ENCODE data around the gene IGF1. TPM values are rescaled to one million over a fixed set of nuclear protein-coding genes. Genes with fewer than 3 reads are reported as not detected.

The IGF1 gene
- total RNA-seq, 1 donor from 2014 or later, result 0.06 TPM

DNA sequence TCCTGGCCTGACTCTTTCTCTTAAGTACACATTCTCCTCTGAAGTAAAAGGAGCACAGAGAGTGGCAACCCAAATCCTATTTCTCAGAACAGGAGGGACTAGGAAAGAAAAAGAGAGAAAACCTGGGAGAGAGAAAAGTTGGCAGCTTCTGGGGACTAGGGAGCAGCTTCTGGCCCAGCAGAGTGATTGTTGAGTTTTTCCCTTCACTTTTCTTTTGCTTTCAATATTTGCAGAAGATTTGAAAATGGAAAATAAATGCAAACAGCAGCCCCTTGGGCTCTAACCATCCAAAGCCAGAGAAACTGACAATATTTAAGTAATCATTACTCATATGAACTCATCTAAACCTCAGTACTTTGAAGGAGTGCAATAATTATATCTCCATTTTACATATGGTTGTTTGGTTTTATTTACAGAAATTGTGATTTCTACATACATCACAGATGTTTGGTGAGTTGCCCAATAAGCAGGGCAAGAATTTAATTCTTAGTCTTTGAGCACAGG lies 28.8 kb upstream of the IGF1 start:
- no peak for DNase-seq (ENCODE audit: low read depth)
- TF ChIP-seq, protein P1, sequence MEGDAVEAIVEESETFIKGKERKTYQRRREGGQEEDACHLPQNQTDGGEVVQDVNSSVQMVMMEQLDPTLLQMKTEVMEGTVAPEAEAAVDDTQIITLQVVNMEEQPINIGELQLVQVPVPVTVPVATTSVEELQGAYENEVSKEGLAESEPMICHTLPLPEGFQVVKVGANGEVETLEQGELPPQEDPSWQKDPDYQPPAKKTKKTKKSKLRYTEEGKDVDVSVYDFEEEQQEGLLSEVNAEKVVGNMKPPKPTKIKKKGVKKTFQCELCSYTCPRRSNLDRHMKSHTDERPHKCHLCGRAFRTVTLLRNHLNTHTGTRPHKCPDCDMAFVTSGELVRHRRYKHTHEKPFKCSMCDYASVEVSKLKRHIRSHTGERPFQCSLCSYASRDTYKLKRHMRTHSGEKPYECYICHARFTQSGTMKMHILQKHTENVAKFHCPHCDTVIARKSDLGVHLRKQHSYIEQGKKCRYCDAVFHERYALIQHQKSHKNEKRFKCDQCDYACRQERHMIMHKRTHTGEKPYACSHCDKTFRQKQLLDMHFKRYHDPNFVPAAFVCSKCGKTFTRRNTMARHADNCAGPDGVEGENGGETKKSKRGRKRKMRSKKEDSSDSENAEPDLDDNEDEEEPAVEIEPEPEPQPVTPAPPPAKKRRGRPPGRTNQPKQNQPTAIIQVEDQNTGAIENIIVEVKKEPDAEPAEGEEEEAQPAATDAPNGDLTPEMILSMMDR (conservative IDR thresholded peaks at IDR 0.05; ENCODE audit: low read depth, low read length), result no peak
- no peak overlapping the region for H3K4me3 ChIP-seq (ENCODE audit: low read depth, low read length)

GRCh38 chr12:102508052-102508451 lies 27.7 kb upstream of the IGF1 start:
- H3K4me3 ChIP-seq (ENCODE audit: low read depth, low read length), result no peak overlapping the region
- no peak for DNase-seq (ENCODE audit: low read depth)
- TF ChIP-seq, protein P1 (conservative IDR thresholded peaks at IDR 0.05; ENCODE audit: low read depth, low read length), result no peak

DNA sequence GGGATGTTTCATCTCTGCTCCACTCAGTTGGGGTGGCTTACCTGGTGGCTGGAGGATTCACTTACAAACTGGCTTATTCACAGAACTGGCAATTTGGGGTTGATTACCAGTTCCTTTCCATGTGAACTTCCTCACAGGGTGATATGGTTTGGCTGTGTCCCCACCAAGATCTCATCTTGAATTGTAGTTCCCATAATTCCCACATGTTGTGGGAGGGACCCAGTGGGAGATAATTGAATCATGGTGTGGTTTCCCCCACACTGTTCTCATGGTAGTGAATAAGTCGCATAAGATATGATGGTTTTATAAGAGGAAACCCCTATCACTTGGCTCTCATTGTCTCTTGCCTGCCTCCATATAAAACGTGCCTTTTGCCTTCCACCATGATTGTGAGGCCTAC lies 26.9 kb upstream of the IGF1 start:
- H3K4me3 ChIP-seq (ENCODE audit: low read depth, low read length), result no peak overlapping the region
- DNase-seq (ENCODE audit: low read depth), result no peak
- TF ChIP-seq, protein P1 (conservative IDR thresholded peaks at IDR 0.05; ENCODE audit: low read depth, low read length), result no peak

GRCh38 chr12:102504871-102505270 lies 24.5 kb upstream of the IGF1 start:
- H3K4me3 ChIP-seq (ENCODE audit: low read depth, low read length), result no peak overlapping the region
- TF ChIP-seq, protein P1 (conservative IDR thresholded peaks at IDR 0.05; ENCODE audit: low read depth, low read length), result no peak
- no peak for DNase-seq (ENCODE audit: low read depth)

GRCh38 chr12:102504280-102504679 lies 23.9 kb upstream of the IGF1 start:
- TF ChIP-seq, protein P1 (conservative IDR thresholded peaks at IDR 0.05; ENCODE audit: low read depth, low read length), result no peak
- no peak overlapping the region for H3K4me3 ChIP-seq (ENCODE audit: low read depth, low read length)
- DNase-seq (ENCODE audit: low read depth), result no peak

GRCh38 chr12:102503831-102504230 lies 23.5 kb upstream of the IGF1 start:
- H3K4me3 ChIP-seq (ENCODE audit: low read depth, low read length), result no peak overlapping the region
- TF ChIP-seq, protein P1 (conservative IDR thresholded peaks at IDR 0.05; ENCODE audit: low read depth, low read length), result no peak
- no peak for DNase-seq (ENCODE audit: low read depth)

DNA sequence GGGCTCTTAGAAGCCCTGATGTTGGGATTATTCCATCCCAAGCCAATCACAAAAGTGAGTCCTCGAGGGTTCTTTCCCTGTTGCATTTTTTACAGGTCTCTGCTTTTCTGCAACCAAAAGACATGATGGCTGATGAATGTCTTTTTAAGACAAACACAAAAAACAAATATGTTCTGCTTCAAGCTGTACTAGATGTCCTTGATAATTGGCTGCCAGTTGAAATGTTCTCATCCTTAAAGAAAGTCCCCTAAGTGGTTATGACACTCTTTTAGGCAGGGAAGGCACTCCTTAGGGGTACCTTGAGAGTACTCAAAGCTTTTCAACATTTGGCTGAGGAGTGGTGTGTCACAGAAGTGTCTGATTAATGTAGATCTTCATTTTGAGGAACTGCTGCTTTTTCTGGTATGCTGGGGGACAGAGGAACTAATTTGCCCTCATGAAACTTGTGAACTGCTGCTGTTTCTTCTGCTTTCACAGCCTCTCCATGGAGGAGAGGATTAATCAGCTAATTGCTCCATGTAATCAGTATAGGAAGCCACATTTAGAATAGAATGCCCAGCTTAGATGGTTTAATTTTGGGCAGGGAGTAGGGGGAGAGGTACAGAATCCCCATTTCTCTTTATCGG lies 22.8 kb upstream of the IGF1 start:
- no peak overlapping the region for H3K4me3 ChIP-seq (ENCODE audit: low read depth, low read length)
- no peak for DNase-seq (ENCODE audit: low read depth)
- TF ChIP-seq, protein P1 (conservative IDR thresholded peaks at IDR 0.05; ENCODE audit: low read depth, low read length), result no peak

All from epithelial cell of proximal tubule (primary cell).